Liver (tissue), 9 donors: ENCODE data around the gene RNF182. TPM values are rescaled to one million over a fixed set of nuclear protein-coding genes. Genes with fewer than 3 reads are reported as not detected.

Source experiments
- DNase-seq: peaks from one replicate; pipeline ENCODE4 v3.0.0-alpha.2; 2017; ENCODE audit warnings: low spot score
- H3K27ac ChIP-seq, 2 donors: one replicate each; pipeline ENCODE4 v1.7.0; 2013; ENCODE audit warnings: inconsistent platforms in 2 of 2, low read length in 2 of 2, control low read depth in 1 of 2, low read depth in 1 of 2, mild to moderate bottlenecking in 1 of 2
- H3K27me3 ChIP-seq, 4 donors: one replicate each; pipeline versions ENCODE4 v1.6.1 to v1.7.0; 2013; ENCODE audit warnings: low read length in 3 of 4, inconsistent platforms in 1 of 4, mild to moderate bottlenecking in 1 of 4, moderate library complexity in 1 of 4; ENCODE audit not compliant: control insufficient read depth in 4 of 4, insufficient read depth in 4 of 4
- H3K36me3 ChIP-seq, 4 donors: one replicate each; pipeline versions ENCODE4 v1.6.1 to v1.7.0; 2013; ENCODE audit warnings: low read length in 3 of 4, mild to moderate bottlenecking in 3 of 4, low read depth in 1 of 4, moderate library complexity in 1 of 4; ENCODE audit not compliant: control insufficient read depth in 4 of 4, insufficient read depth in 3 of 4
- H3K4me1 ChIP-seq, 4 donors: one replicate each; pipeline versions ENCODE4 v1.6.1 to v1.7.0; 2013; ENCODE audit warnings: low read length in 3 of 4, mild to moderate bottlenecking in 3 of 4, moderate library complexity in 1 of 4; ENCODE audit not compliant: control insufficient read depth in 4 of 4, insufficient read depth in 4 of 4
- H3K4me3 ChIP-seq, 3 donors: one replicate each; pipeline versions ENCODE4 v1.6.1 to v1.7.0; 2013; ENCODE audit warnings: low read length in 3 of 3, control low read depth in 1 of 3, low read depth in 1 of 3, mild to moderate bottlenecking in 1 of 3
- H3K9ac ChIP-seq, 2 donors: one replicate each; pipeline ENCODE4 v1.7.0; 2013; ENCODE audit warnings: low read length in 2 of 2, mild to moderate bottlenecking in 2 of 2, moderate library complexity in 2 of 2, control low read depth in 1 of 2, low read depth in 1 of 2
- H3K9me3 ChIP-seq, 4 donors: one replicate each; pipeline versions ENCODE4 v1.6.1 to v1.7.0; 2013; ENCODE audit warnings: low read length in 3 of 4; ENCODE audit not compliant: control insufficient read depth in 4 of 4
- CTCF ChIP-seq: fragments of 150-350 bp; IDR thresholded peaks from 2 replicates; pipeline ENCODE4 v1.5.1; 2017; ENCODE audit warnings: improper control_type of control experiment, low read depth, low read length; ENCODE audit not compliant: missing input control
- EGR1 ChIP-seq, 2 donors: IDR thresholded peaks; 2 replicates each; pipeline ENCODE4 v1.6.1; 2016 to 2018; ENCODE audit warnings: antibody characterized with exemption in 2 of 2, low read depth in 2 of 2
- GABPA ChIP-seq, 2 donors: IDR thresholded peaks in 1 of 2; conservative IDR thresholded peaks in 1 of 2; 2 replicates each; pipeline ENCODE4 v1.6.1; 2016; ENCODE audit warnings: antibody characterized with exemption in 2 of 2, mild to moderate bottlenecking in 1 of 2, moderate library complexity in 1 of 2
- HNF4A ChIP-seq, 2 donors: conservative IDR thresholded peaks; 2 replicates each; pipeline ENCODE4 v1.6.1; 2016; ENCODE audit warnings: antibody characterized with exemption in 2 of 2, mild to moderate bottlenecking in 2 of 2
- HNF4G ChIP-seq: IDR thresholded peaks from 2 replicates; pipeline ENCODE4 v1.6.1; 2016; ENCODE audit warnings: antibody characterized with exemption
- JUND ChIP-seq, 2 donors: IDR thresholded peaks; 2 replicates each; pipeline ENCODE4 v1.6.1; 2016; ENCODE audit warnings: antibody characterized with exemption in 2 of 2
- RAD21 ChIP-seq, 2 donors: IDR thresholded peaks; 2 replicates each; pipeline ENCODE4 v1.6.1; 2016; ENCODE audit warnings: antibody characterized with exemption in 2 of 2, mild to moderate bottlenecking in 2 of 2
- RXRA ChIP-seq, 2 donors: IDR thresholded peaks; 2 replicates each; pipeline ENCODE4 v1.6.1; 2017 to 2018; ENCODE audit warnings: antibody characterized with exemption in 2 of 2, mild to moderate bottlenecking in 1 of 2
- SP1 ChIP-seq: IDR thresholded peaks from 2 replicates; pipeline ENCODE4 v1.6.1; 2018; ENCODE audit warnings: antibody characterized with exemption, mild to moderate bottlenecking
- TAF1 ChIP-seq: conservative IDR thresholded peaks from 2 replicates; pipeline ENCODE4 v1.6.1; 2016; ENCODE audit warnings: antibody characterized with exemption, mild to moderate bottlenecking
- YY1 ChIP-seq: IDR thresholded peaks from 2 replicates; pipeline ENCODE4 v1.6.1; 2016; ENCODE audit warnings: antibody characterized with exemption, mild to moderate bottlenecking
- WGBS: extraction: QIAGEN DNeasy Blood & Tissue Kit; methylation state at CpG from one replicate; pipeline ENCODE4 v1.1.7; 2013; 5-methylcytosine and 5-hydroxymethylcytosine counted together
- polyA plus RNA-seq, 2 donors: library from polyadenylated mRNA; stranded (reverse) in 1 of 2; unstranded in 1 of 2; fragments of 200-250 nt in 1 of 2; fragments of >200 nt in 1 of 2; fragmentation: Nextera tagmentation in 1 of 2; extraction: Ambion mirVana in 1 of 2; gene quantifications; one replicate each; pipeline versions ENCODE4 v1.2.1 to v1.2.3, GENCODE V29; 2013 to 2015
- total RNA-seq, 2 donors: library from RNA; depleted of rRNA; stranded (reverse); fragments of >200 nt; gene quantifications; one replicate each; pipeline ENCODE4 v1.2.3, GENCODE V29; 2014
- TF ChIP-seq, protein P1 (sequence below): IDR thresholded peaks from 2 replicates; pipeline ENCODE4 v1.6.1; 2016; ENCODE audit warnings: antibody characterized with exemption
- TF ChIP-seq, protein P2 (sequence below): IDR thresholded peaks from 2 replicates; pipeline ENCODE4 v1.6.1; 2016; ENCODE audit warnings: antibody characterized with exemption
- TF ChIP-seq, protein P3 (sequence below): IDR thresholded peaks from 2 replicates; pipeline ENCODE4 v1.6.1; 2016; ENCODE audit warnings: antibody characterized with exemption
- donor health status: healthy.
- donor health status: healthy.
- donor health status: healthy.
- donor health status: healthy.
- donor health status: healthy.

Gene RNF182
- total and polyA plus RNA-seq, 4 donors, result 1.4 TPM; not detected in 3

DNA sequence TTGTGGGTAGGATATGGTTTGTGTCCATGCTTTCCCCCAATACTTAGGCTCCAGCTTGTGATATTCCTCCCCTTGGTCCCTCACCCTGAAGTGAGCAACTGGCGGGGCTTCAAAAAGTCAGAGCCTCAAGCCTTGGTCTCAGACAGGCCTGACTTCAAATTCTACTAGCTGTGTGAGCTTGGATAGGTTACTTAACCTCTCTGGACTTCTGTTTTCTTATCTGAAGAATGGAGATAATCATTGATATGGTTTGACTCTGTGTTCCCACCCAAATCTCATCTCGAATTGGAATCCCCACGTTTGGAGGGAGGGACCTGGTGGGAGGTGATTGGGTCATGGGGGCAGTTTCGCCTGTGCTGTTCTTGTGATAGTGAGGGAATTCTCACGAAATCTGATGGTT is 97.9 kb downstream of the RNF182 start:
- Histone ChIP-seq H3K27me3 (peaks cover 0 to 3% (median 0%) of the 10 kb centered on the region in 4 donors), H3K4me3 (no peak overlapping the region), H3K36me3 (no peaks in the 10 kb centered on the region), H3K27ac (no peak overlapping the region), H3K4me1 (no peaks in the 10 kb centered on the region), H3K9ac (no peak overlapping the region), H3K9me3 (no peaks in the 10 kb centered on the region)
- TF ChIP-seq, protein P1, sequence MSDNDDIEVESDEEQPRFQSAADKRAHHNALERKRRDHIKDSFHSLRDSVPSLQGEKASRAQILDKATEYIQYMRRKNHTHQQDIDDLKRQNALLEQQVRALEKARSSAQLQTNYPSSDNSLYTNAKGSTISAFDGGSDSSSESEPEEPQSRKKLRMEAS, result no peak
- DNase-seq, result no peak
- WGBS, result 75% methylated on average over 5 of the region's 5 CpGs

DNA sequence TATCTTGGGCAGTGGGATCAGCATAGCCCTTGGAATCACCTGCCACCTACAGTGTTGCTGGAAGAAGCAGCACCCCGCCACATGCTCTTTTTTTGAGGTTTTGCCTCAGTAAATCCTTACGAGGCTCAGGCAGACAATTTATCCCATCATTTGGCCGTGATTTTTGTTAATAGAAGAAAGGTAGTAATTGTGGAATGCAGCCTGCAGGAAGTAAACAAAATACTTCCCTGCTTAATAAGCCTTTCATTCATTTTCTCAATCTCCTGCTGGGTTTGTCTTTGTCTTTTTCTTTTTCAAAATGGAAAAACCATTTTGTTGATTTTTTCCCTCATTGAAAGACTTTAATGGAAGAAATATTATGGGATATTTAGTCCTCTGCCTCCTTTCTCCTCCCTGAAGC is 99.1 kb downstream of the RNF182 start:
- Histone ChIP-seq H3K27me3 (peaks cover 0 to 3% (median 0%) of the 10 kb centered on the region in 4 donors), H3K4me3 (no peak overlapping the region), H3K4me1 (no peaks in the 10 kb centered on the region), H3K36me3 (no peaks in the 10 kb centered on the region), H3K9ac (no peak overlapping the region), H3K27ac (no peak overlapping the region), H3K9me3 (no peaks in the 10 kb centered on the region)
- TF ChIP-seq, protein P2, sequence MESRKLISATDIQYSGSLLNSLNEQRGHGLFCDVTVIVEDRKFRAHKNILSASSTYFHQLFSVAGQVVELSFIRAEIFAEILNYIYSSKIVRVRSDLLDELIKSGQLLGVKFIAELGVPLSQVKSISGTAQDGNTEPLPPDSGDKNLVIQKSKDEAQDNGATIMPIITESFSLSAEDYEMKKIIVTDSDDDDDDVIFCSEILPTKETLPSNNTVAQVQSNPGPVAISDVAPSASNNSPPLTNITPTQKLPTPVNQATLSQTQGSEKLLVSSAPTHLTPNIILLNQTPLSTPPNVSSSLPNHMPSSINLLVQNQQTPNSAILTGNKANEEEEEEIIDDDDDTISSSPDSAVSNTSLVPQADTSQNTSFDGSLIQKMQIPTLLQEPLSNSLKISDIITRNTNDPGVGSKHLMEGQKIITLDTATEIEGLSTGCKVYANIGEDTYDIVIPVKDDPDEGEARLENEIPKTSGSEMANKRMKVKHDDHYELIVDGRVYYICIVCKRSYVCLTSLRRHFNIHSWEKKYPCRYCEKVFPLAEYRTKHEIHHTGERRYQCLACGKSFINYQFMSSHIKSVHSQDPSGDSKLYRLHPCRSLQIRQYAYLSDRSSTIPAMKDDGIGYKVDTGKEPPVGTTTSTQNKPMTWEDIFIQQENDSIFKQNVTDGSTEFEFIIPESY, result no peak
- no peak for TF ChIP-seq GABPA (IDR thresholded peaks at IDR 0.05 in 1 of 2, conservative IDR thresholded peaks at IDR 0.05 in 1 of 2)
- no peak for TF ChIP-seq TAF1
- no peak for DNase-seq
- 80% methylated on average over 3 of the region's 3 CpGs for WGBS

DNA sequence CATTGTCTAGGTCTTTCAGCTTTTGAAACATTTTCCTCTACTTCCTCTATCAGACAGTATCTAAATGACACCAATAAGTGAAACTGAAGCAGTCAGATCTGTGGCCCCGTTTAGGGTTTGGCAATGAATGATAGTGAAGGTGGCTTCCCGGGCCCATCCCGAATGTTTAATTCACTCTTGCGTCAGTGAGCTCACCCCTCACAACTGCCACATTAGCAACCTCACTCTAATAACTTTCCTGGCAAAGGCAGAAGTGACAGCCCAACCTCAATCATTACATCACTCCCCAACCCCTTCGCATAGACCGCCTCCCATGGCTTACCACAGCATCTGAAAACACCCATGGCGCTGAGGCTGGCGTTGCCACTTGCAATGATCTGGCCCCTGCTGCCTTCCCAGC is 100.4 kb downstream of the RNF182 start:
- TF ChIP-seq, protein P2, result no peak
- no peak for TF ChIP-seq JUND (IDR thresholded peaks at IDR 0.05)
- TF ChIP-seq HNF4G, result no peak
- TF ChIP-seq SP1, result no peak
- Histone ChIP-seq H3K9ac (no peak overlapping the region), H3K4me3 (no peak overlapping the region), H3K36me3 (no peaks in the 10 kb centered on the region), H3K27ac (no peak overlapping the region), H3K4me1 (no peaks in the 10 kb centered on the region), H3K27me3 (peaks cover 0 to 3% (median 0%) of the 10 kb centered on the region in 4 donors), H3K9me3 (no peaks in the 10 kb centered on the region)
- DNase-seq, result no peak
- WGBS, result 79% methylated on average over 8 of the region's 8 CpGs

DNA sequence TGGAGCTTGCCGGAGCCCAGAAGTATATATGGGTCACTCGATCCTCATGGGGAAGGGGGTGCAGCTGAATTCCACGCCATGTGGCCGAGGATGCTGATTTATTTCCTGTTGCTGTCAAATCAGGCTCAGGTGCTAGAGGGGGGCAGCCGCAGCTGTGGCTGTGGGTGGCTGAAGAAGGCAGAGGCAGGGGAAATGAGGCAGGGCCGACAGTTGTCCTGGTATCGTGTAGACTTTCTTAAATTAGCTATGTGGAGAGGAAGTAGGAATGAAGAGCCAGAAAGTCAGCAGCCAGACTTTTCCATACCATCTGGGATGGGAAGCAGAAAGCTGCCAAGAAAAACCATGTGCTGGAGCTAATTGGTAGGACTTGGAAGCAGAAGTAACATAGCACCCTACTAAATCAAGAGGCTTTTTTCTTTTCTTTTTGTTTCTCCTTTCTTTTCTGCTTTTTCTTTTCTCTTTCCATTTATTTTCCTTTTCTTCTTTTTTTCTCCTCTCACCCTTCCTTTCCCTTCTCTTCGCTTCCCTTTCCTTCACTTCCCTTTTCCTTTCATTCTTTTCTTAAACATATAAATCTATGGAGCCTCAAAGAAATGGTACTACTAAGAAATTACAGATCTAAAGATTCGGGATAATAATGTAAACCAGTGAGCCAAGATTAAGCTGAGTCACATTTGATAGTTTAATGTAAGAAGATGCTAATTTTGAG is 102.2 kb downstream of the RNF182 start:
- no peaks in the 10 kb centered on the region for H3K36me3 ChIP-seq
- 78% methylated on average over 9 of the region's 9 CpGs for WGBS
- DNase-seq, result no peak
- H3K27ac ChIP-seq, result no peak overlapping the region
- no peaks in the 10 kb centered on the region for H3K9me3 ChIP-seq
- no peaks in the 10 kb centered on the region for H3K4me1 ChIP-seq
- no peak overlapping the region for H3K9ac ChIP-seq
- H3K4me3 ChIP-seq, result no peak overlapping the region
- H3K27me3 ChIP-seq, result peaks cover 0 to 3% (median 0%) of the 10 kb centered on the region in 4 donors
- TF ChIP-seq, protein P3, sequence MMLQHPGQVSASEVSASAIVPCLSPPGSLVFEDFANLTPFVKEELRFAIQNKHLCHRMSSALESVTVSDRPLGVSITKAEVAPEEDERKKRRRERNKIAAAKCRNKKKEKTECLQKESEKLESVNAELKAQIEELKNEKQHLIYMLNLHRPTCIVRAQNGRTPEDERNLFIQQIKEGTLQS, result no peak
- TF ChIP-seq YY1 (no peak), RXRA (IDR thresholded peaks at IDR 0.05) (no peak), HNF4G (no peak), SP1 (no peak), HNF4A (conservative IDR thresholded peaks at IDR 0.05) (no peak), RAD21 (IDR thresholded peaks at IDR 0.05) (no peak), GABPA (IDR thresholded peaks at IDR 0.05 in 1 of 2, conservative IDR thresholded peaks at IDR 0.05 in 1 of 2) (no peak), TAF1 (no peak), CTCF (no peak), EGR1 (IDR thresholded peaks at IDR 0.05; ENCODE audit: low read depth in 2 of 2) (no peak), JUND (IDR thresholded peaks at IDR 0.05) (no peak)
- TF ChIP-seq, protein P1, result no peak
